OCI-M2 (cell line): ENCODE results near the gene SLC22A4.

Experiments used
- DNase-seq: peaks from one replicate; lab custom pipeline; 2025; ENCODE audit not compliant: unreplicated experiment; lab: John Stamatoyannopoulos, UW

SLC22A4 gene

GRCh38 chr5:132293992-132294727 lies at the start of gene SLC22A4:
SLC22A4 (plus strand) TSS chr5:132294394; CDS start chr5:132294617, 223 bp downstream.
- DNase-seq: peak; percentile 47

GRCh38 chr5:132245593-132245992 lies 48.6 kb upstream of the SLC22A4 start:
- no peak for DNase-seq

- no peak for DNase-seq
Measured at GRCh38 chr5:132246806-132247205, 47.4 kb upstream of the SLC22A4 start.

- no peak for DNase-seq
Measured at GRCh38 chr5:132250547-132250946, 43.6 kb upstream of the SLC22A4 start.

GRCh38 chr5:132251220-132251725 lies 42.9 kb upstream of the SLC22A4 start:
- no peak for DNase-seq

DNA sequence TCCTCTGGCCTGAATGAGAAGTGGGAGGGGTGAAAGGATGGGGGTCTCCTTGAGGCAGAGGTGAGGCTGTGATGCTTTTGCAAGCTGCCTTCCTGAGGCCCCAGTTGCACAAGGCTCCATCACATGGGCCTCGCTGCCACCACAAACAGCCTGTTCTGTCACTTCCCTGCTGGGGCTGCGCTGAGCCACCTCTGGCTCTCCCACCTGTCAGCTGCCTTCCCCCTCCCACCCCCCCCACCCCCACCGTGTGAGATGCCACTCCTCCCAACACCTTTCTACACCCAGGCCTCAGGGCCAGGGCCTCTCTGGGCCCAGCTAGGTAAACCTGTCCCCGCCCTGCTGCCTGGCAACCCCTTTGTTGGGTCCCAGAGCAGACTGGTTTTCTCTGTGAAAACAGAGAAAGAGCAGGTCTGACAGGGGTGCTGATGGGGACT lies 41.2 kb upstream of the SLC22A4 start:
- no peak for DNase-seq

GRCh38 chr5:132253452-132254320 lies 40.5 kb upstream of the SLC22A4 start:
- DNase-seq: no peak

- no peak for DNase-seq
Measured at GRCh38 chr5:132254321-132254977, 39.7 kb upstream of the SLC22A4 start.

GRCh38 chr5:132256086-132256782 lies 38.0 kb upstream of the SLC22A4 start:
- no peak for DNase-seq

GRCh38 chr5:132256783-132257130 lies 37.4 kb upstream of the SLC22A4 start:
- DNase-seq: no peak

GRCh38 chr5:132257131-132258101 lies 36.8 kb upstream of the SLC22A4 start, which contains the start of gene PDLIM4:
PDLIM4 (plus strand) TSS chr5:132257696; CDS start chr5:132257735, 39 bp downstream.
- DNase-seq: no peak

- DNase-seq: no peak
Measured at GRCh38 chr5:132258102-132259068, 35.8 kb upstream of the SLC22A4 start.

DNA sequence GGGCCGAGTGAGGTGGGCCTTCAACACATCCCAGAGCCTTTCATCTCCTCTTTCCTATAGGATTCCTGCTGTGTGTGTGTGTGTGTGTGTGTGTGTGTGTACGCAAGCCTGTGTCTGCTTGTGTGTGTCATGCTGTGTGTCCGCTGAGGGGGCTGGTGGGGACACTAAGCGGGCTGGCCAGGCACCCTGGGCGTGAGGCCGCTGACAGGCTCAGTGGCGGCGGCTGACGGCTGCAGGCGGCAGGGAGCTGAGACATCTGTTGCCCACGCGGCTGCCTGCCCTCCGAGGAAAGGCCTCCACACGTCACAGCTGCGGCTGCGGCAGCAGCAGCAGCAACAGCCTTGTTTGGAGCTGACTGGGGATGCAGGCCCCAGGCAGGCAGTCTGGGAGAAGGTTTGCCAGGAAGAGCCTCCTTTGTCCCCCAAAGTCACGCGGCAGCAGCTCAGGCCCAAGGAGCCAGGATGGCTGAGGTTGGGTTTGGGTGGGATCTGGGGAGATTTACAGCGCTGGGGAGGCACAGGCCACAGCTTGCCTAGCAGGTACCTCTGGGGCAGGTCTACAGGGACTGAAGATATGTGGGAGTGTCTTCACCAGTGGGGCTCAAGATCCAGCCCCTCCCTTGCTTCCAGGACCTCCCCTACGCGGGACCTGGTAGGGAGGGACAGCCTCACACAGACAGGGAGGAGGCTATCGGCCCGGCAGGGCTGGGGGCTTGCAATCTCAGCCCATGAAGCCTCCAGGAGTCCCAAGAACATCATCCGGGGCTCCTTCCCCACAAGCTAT lies 34.9 kb upstream of the SLC22A4 start:
- no peak for DNase-seq

- no peak for DNase-seq
Measured at GRCh38 chr5:132260051-132260450, 34.1 kb upstream of the SLC22A4 start.

- no peak for DNase-seq
Measured at GRCh38 chr5:132260714-132261551, 33.3 kb upstream of the SLC22A4 start.

DNA sequence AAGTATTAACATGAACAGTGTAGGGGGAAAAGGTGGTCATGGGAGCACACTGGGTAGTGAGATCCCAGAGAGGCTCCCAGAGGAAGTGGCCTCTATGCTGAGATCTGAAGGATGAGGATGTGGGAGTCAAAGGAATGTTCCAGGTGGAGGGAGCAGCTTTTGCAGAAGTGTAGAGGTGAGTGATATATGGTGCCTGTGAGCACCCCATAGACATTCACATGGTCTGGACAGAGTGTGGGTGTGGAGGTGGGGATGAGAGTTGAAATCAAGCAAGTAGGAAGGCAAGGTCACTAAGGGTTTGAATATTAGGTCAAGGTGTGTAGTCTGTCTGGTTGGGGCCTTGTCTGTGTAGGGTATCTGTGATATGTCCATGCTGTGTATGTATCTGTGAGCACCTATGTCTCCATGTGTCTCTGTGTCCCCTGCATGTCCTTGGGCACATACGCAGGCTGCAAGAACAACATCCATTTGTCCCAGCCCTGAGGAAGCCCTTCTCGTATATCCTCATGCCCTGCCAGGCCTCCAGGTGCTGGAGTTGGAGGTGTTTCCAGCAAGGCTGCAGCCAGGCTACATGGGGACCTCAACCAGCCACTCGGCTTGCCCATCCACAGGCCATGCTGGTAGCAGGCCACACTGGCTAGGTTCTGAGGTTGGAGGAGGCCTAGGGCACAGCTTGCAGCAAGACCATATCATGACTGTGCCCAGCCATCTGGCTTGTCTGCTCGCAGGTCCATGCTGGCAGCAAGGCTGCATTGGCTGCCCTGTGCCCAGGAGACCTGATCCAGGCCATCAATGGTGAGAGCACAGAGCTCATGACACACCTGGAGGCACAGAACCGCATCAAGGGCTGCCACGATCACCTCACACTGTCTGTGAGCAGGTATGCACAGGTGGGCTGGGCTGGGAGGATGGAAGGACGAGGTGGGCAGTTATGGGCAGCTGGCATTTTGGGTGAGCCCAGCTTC lies 32.0 kb upstream of the SLC22A4 start:
- DNase-seq: no peak
